RWPE2 (cell line): ENCODE measurements around the gene PRKD2.

Experiments used
- ATAC-seq: fragments of 200-7000 bp; cut with Tn5 transposase; 3 replicates; pipeline ENCODE4 v1.9.1; 2021; ENCODE audit warnings: low read depth
- DNase-seq: peaks from one replicate; pipeline ENCODE4 v3.0.0-alpha.2; 2020; ENCODE audit warnings: low spot score
- H3K27ac ChIP-seq: fragments of 450-650 bp; 2 replicates; pipeline ENCODE4 v1.5.1; 2017; ENCODE audit warnings: mild to moderate bottlenecking; ENCODE audit not compliant: poor library complexity, severe bottlenecking
- H3K27me3 ChIP-seq: fragments of 250-450 bp; sonication (Bioruptor Pico); 2 replicates; pipeline ENCODE4 v1.5.1; 2021; ENCODE audit warnings: mild to moderate bottlenecking, moderate library complexity; ENCODE audit not compliant: insufficient read depth, poor library complexity, severe bottlenecking
- H3K36me3 ChIP-seq: fragments of 250-450 bp; sonication (Bioruptor Pico); 2 replicates; pipeline ENCODE4 v1.5.1; 2020; ENCODE audit warnings: low read depth, mild to moderate bottlenecking, moderate library complexity
- H3K4me1 ChIP-seq: fragments of 250-450 bp; sonication (Bioruptor Pico); 2 replicates; pipeline ENCODE4 v1.5.1; 2021; ENCODE audit warnings: mild to moderate bottlenecking, moderate library complexity; ENCODE audit not compliant: insufficient read depth, poor library complexity, severe bottlenecking
- H3K4me3 ChIP-seq: fragments of 250-450 bp; sonication (Bioruptor Pico); 2 replicates; pipeline ENCODE4 v1.5.1; 2021; ENCODE audit warnings: mild to moderate bottlenecking, moderate library complexity; ENCODE audit not compliant: severe bottlenecking
- H3K9me3 ChIP-seq: fragments of 250-450 bp; sonication (Bioruptor Pico); 2 replicates; pipeline ENCODE4 v1.5.1; 2021; ENCODE audit warnings: mild to moderate bottlenecking, moderate library complexity; ENCODE audit not compliant: severe bottlenecking
- TF ChIP-seq, protein P1 (sequence below): fragments of 450-650 bp; IDR thresholded peaks from one replicate; pipeline ENCODE4 v1.5.1; 2017; ENCODE audit warnings: mild to moderate bottlenecking, moderate library complexity; ENCODE audit not compliant: poor library complexity, severe bottlenecking

PRKD2 gene

DNA sequence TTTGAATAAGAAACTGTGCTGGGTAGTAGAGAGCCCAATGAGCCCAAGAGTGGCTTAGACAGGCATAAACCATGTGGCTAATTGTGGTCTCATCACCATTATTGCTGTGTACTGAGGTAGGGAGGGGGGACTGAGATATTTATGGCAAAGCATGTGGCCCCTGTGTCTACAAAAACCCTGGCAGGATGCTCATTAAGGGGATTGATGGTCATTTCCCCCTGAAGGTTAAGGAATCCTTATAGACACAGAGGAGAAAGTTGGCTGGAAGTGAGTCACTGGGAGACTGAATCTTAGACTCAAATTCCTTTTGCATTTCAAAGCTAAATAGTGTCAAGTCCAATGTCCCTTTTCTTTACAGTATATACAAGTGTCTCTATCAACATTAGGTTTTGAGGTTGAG lies 46.1 kb downstream of the PRKD2 start:
- Histone ChIP-seq H3K4me1 (no peaks in the 10 kb centered on the region), H3K27ac (no peak overlapping the region), H3K9me3 (no peaks in the 10 kb centered on the region), H3K4me3 (no peak overlapping the region), H3K36me3 (peaks cover 24% of the 10 kb centered on the region), H3K27me3 (no peaks in the 10 kb centered on the region)
- ATAC-seq (peak; percentile 33; the same call in 1 of the 3 replicates), DNase-seq (no peak)
- TF ChIP-seq, protein P1, sequence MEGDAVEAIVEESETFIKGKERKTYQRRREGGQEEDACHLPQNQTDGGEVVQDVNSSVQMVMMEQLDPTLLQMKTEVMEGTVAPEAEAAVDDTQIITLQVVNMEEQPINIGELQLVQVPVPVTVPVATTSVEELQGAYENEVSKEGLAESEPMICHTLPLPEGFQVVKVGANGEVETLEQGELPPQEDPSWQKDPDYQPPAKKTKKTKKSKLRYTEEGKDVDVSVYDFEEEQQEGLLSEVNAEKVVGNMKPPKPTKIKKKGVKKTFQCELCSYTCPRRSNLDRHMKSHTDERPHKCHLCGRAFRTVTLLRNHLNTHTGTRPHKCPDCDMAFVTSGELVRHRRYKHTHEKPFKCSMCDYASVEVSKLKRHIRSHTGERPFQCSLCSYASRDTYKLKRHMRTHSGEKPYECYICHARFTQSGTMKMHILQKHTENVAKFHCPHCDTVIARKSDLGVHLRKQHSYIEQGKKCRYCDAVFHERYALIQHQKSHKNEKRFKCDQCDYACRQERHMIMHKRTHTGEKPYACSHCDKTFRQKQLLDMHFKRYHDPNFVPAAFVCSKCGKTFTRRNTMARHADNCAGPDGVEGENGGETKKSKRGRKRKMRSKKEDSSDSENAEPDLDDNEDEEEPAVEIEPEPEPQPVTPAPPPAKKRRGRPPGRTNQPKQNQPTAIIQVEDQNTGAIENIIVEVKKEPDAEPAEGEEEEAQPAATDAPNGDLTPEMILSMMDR, result no peak

DNA sequence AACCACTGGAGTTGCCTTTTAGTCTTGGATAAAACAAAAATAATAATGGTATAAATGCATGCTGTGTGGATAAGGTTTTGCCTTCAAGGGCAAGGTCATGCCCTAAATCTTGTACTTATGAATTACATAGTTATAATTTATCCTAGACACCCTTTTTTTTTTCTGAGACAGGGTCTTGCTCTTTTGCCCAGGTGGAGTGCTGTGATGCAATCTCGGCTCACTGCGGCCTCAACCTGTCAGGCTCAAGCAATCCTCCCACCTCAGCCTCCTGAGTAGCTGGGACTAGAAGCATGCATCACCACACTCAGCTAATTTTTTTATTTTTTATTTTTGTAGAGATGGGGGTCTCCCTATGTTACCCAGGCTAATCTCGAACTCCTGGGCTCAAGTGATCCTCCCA lies 48.3 kb downstream of the PRKD2 start:
- Histone ChIP-seq H3K4me3 (no peak overlapping the region), H3K4me1 (no peaks in the 10 kb centered on the region), H3K27ac (no peak overlapping the region), H3K36me3 (peaks cover 4% of the 10 kb centered on the region; the same call in 1 of the 2 replicates), H3K27me3 (no peaks in the 10 kb centered on the region), H3K9me3 (no peaks in the 10 kb centered on the region)
- ATAC-seq (no peak), DNase-seq (no peak)
- TF ChIP-seq, protein P1, result no peak

DNA sequence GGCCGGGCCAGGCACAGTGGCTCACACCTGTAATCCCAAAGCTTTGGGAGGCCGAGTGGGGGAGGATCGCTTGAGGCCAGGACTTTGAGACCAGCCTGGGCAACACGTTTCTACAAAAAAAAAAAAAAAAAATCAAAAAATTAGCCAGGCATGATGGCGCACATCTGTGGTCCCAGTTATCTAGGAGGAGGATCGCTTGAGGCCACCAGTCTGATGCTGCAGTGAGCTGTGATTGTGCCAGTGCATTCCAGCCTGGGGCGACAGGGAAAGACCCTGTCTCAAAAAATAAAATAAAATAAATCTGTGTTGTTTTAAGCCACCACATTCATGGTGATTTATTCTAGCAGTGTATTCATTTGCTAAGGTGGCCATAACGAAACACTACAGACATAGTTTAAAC lies 51.8 kb downstream of the PRKD2 start:
- H3K27me3 ChIP-seq, result peaks cover 6% of the 10 kb centered on the region
- no peak overlapping the region for H3K4me3 ChIP-seq
- no peaks in the 10 kb centered on the region for H3K4me1 ChIP-seq
- ATAC-seq (no peak), DNase-seq (no peak)
- H3K27ac ChIP-seq, result no peak overlapping the region
- no peaks in the 10 kb centered on the region for H3K9me3 ChIP-seq
- H3K36me3 ChIP-seq, result no peaks in the 10 kb centered on the region
- TF ChIP-seq, protein P1, result no peak

DNA sequence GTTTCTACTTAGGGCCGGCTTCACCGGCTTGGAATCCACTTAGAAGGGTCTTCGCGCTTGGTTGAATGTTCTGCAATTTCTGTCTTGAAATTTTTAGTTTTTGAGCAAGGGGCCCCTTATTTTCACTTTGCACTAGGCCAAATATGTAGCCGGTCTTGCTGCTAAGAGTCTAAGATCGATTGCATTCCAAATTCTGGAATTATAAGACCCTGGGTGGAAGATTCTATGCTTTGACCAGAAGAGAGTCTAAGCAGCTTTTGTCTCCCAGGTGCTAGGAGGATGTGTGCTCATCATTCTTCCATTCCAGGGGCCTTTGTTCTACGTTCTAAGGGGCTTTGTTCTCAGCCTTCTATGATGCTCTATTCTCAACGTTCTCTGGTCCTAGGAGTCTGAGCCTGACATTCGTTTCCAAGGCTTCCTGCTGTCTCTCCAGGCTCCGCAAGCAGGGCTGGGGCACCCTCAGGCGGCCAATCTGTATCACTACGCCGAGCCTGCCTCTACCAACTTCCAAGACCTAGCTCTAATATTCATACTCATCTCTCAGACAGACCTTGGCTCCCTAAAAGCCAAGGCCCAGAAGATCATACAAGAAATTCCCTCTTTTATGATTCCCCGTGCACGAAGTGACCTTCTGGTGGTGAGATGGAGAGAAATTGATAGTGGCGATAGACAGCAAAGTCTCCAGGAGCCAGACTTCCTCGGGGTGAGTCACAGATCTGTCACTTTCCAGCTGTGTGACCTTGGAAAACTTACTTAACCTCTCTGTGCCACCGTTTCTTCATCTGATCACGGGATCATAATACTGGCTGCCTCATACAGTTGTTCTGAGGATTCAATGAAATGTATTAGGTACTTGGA lies 55.0 kb downstream of the PRKD2 start:
- H3K9me3 ChIP-seq, result no peaks in the 10 kb centered on the region
- ATAC-seq (peak; percentile 69), DNase-seq (peak; percentile 78)
- no peaks in the 10 kb centered on the region for H3K36me3 ChIP-seq
- peak overlapping the region; percentile 19 for H3K4me3 ChIP-seq
- TF ChIP-seq, protein P1, result peak; percentile 98
- peaks cover 24% of the 10 kb centered on the region for H3K27me3 ChIP-seq
- no peak overlapping the region for H3K27ac ChIP-seq
- no peaks in the 10 kb centered on the region for H3K4me1 ChIP-seq
